ENCODE measurements around the gene SEC23A. TPM values are rescaled to one million over a fixed set of nuclear protein-coding genes. Genes with fewer than 3 reads are reported as not detected.

SEC23A gene
- total and polyA plus RNA-seq, 2 of the 13 experiments (the other 11 are each of a cell fraction or from before 2014, with no cell fraction given), result 403 to 887 TPM

GRCh38 chr14:39006721-39007410 lies 96.2 kb downstream of the SEC23A start (continued):
- TF ChIP-seq ZBED4 (CRISPR knock-in tag; IDR thresholded peaks at IDR 0.05; ENCODE audit: borderline replicate concordance), result no peak
- TF ChIP-seq, protein P1, sequence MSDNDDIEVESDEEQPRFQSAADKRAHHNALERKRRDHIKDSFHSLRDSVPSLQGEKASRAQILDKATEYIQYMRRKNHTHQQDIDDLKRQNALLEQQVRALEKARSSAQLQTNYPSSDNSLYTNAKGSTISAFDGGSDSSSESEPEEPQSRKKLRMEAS (IDR thresholded peaks at IDR 0.05), result no peak

DNA sequence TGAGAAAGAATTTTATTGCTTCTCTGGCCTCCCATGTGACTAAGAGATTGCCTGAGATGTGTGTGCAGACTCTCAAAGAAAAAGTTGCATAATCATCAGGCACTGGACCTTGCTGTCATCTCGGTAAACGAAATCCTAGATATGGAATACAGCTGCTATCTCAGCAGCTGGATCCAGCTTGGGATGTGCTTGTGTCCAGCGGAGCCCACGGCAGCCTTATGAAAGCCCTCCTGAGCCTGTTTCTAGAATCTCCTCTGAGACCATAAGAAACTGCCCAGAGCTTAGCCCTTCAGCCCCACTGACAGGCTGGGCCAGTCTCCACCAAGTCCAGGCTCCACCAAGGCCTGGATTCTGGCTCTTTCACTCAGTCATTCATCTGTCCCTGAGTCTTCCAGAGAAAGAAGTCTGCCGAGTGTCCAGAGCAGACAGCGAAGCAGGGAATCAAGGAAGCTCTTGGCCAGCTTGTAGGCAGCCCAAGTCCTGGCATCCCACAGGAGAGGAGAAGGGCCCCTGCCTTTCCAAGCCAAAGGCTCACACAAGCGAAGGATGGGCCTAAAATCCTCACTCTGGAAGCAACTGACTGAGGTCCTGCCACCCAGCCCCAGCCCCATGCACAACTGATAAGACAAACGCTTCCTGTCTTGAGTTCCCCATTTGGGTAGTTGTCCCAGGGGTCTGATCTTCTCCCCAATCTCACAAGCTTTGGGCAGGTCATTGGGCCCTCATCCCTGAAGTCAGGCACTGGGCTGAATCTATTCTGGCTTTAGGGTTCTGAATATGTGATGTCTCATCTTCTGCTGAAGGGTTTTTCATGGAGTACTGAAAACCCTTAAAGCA lies 97.8 kb downstream of the SEC23A start:
- WGBS (ENCODE audit: low lambda C conversion rate), result 38% methylated on average over 8 of the region's 8 CpGs
- H3K36me3 ChIP-seq (replicated peaks in 1 of 2; ENCODE audit: control insufficient read depth in 1 of 2, insufficient read depth in 2 of 2, low read length in 2 of 2), result no peaks in the 10 kb centered on the region
- H3K4me2 ChIP-seq (ENCODE audit: low read depth, low read length), result no peak overlapping the region
- no peaks in the 10 kb centered on the region for H3K9me3 ChIP-seq (ENCODE audit: low read length)
- no peak overlapping the region for H3K27ac ChIP-seq (ENCODE audit: extremely low read length, insufficient read depth, low read length)
- in situ Hi-C loops (cut with HindIII; ENCODE audit: extremely low pct_ligation_motif_present, low pct_unique_long_range_greater_than_20kb), result loop anchor here (25.0 kb wide), 1 partner anchor 1093 kb away; no protein-coding TSS in a partner anchor
- no peak for FAIRE-seq
- H3K9ac ChIP-seq (ENCODE audit: insufficient read depth, low read depth, low read length), result no peak overlapping the region
- H3K27me3 ChIP-seq (ENCODE audit: control insufficient read depth in 1 of 2, insufficient read depth in 2 of 2, low read length in 2 of 2), result no peaks in the 10 kb centered on the region
- ChIA-PET CTCF (ENCODE audit: low intra/inter-chr PET ratio, low total read pairs) (no interaction called here), POLR2A (no interaction called here)
- no peaks in the 10 kb centered on the region for H3K79me2 ChIP-seq (ENCODE audit: insufficient read depth, low read length)
- no peak overlapping the region for H3K4me3 ChIP-seq (replicated peaks in 1 of 3; ENCODE audit: insufficient read depth in 1 of 3, low read depth in 2 of 3, low read length in 3 of 3)
- peaks cover 13% of the 10 kb centered on the region for H3K4me1 ChIP-seq (ENCODE audit: insufficient read depth, low read length)
- intact Hi-C loops (cut with micrococcal nuclease; ENCODE audit: unreplicated experiment), result no loop called here
- ATAC-seq, result peak; percentile 55
- H4K20me1 ChIP-seq (ENCODE audit: insufficient read depth, low read length), result no peaks in the 10 kb centered on the region
- DNase-seq (ENCODE audit: low spot score), result no peak
- no peak overlapping the region for H2AFZ ChIP-seq (ENCODE audit: low read length)
- no TSS peak for BruUV-seq (replicated peaks)
- no peak for TF ChIP-seq ZKSCAN8 (CRISPR knock-in tag; IDR thresholded peaks at IDR 0.05; ENCODE audit: borderline replicate concordance)
- TF ChIP-seq, protein P2, sequence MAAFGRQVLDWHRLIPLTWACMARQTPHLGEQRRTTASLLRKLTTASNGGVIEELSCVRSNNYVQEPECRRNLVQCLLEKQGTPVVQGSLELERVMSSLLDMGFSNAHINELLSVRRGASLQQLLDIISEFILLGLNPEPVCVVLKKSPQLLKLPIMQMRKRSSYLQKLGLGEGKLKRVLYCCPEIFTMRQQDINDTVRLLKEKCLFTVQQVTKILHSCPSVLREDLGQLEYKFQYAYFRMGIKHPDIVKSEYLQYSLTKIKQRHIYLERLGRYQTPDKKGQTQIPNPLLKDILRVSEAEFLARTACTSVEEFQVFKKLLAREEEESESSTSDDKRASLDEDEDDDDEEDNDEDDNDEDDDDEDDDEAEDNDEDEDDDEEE (CRISPR knock-in tag; IDR thresholded peaks at IDR 0.05), result peak; percentile 67; the same call in 1 of the 2 replicates
- no peak for TF ChIP-seq CENPT (CRISPR knock-in tag; IDR thresholded peaks at IDR 0.05; ENCODE audit: low read depth)
- no peak for TF ChIP-seq HMGA1 (CRISPR knock-in tag; conservative IDR thresholded peaks at IDR 0.05)
- TF ChIP-seq, protein P3, sequence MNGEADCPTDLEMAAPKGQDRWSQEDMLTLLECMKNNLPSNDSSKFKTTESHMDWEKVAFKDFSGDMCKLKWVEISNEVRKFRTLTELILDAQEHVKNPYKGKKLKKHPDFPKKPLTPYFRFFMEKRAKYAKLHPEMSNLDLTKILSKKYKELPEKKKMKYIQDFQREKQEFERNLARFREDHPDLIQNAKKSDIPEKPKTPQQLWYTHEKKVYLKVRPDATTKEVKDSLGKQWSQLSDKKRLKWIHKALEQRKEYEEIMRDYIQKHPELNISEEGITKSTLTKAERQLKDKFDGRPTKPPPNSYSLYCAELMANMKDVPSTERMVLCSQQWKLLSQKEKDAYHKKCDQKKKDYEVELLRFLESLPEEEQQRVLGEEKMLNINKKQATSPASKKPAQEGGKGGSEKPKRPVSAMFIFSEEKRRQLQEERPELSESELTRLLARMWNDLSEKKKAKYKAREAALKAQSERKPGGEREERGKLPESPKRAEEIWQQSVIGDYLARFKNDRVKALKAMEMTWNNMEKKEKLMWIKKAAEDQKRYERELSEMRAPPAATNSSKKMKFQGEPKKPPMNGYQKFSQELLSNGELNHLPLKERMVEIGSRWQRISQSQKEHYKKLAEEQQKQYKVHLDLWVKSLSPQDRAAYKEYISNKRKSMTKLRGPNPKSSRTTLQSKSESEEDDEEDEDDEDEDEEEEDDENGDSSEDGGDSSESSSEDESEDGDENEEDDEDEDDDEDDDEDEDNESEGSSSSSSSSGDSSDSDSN (CRISPR knock-in tag; IDR thresholded peaks at IDR 0.05), result no peak
- no peak for TF ChIP-seq HIC2 (CRISPR knock-in tag; IDR thresholded peaks at IDR 0.05; ENCODE audit: low read depth)
- no peak for TF ChIP-seq NCOA5 (CRISPR knock-in tag; IDR thresholded peaks at IDR 0.05)
- TF ChIP-seq NPAS2 (CRISPR knock-in tag; IDR thresholded peaks at IDR 0.05; ENCODE audit: borderline replicate concordance), result 0 out of 2 replicates have a peak, but pooled peaks have one; percentile 59
- TF ChIP-seq MBD4 (IDR thresholded peaks at IDR 0.05; ENCODE audit: borderline replicate concordance, low read length), result no peak
